Adrenal gland (tissue), 12 donors: ENCODE results near the gene ODF2. TPM values are rescaled to one million over a fixed set of nuclear protein-coding genes. Genes with fewer than 3 reads are reported as not detected.

Experiments
- DNase-seq, 7 donors: peaks; one replicate each; pipeline ENCODE4 v3.0.0-alpha.2; 2019 to 2020
- H3K27ac ChIP-seq, 5 donors: fragments of 200-600 bp; sonication (generic) in 4 of 5; 1 replicate in 3 of 5; 2 replicates in 2 of 5; pipeline versions ENCODE4 v1.5.1 to v1.8.0; 2016 to 2020; ENCODE audit warnings: mild to moderate bottlenecking in 1 of 5
- H3K27me3 ChIP-seq: fragments of 200-600 bp; 2 replicates; pipeline ENCODE4 v1.8.0; 2021
- H3K36me3 ChIP-seq, 2 donors: fragments of 200-600 bp; replicated peaks in 1 of 2; 1 replicate in 1 of 2; 2 replicates in 1 of 2; pipeline versions ENCODE4 v1.5.1 to v1.8.0; 2018 to 2022
- H3K4me1 ChIP-seq, 2 donors: fragments of 200-600 bp; replicated peaks in 1 of 2; 1 replicate in 1 of 2; 2 replicates in 1 of 2; pipeline versions ENCODE4 v1.5.1 to v1.8.0; 2018 to 2021
- H3K4me3 ChIP-seq, 4 donors: fragments of 200-600 bp; sonication (generic) in 3 of 4; one replicate each; pipeline ENCODE4 v1.5.1; 2016 to 2018
- H3K9me3 ChIP-seq, 3 donors: fragments of 200-600 bp; sonication (generic) in 1 of 3; replicated peaks in 1 of 3; 1 replicate in 2 of 3; 2 replicates in 1 of 3; pipeline versions ENCODE4 v1.5.1 to v1.8.0; 2016 to 2021
- POLR2A ChIP-seq, 2 donors: fragments of 450-650 bp; IDR thresholded peaks; one replicate each; pipeline ENCODE4 v1.6.1; 2017; ENCODE audit warnings: antibody characterized with exemption in 2 of 2, mild to moderate bottlenecking in 2 of 2, moderate library complexity in 1 of 2
- WGBS, 4 donors: extraction: QIAGEN DNeasy Blood & Tissue Kit in 2 of 4; methylation state at CpG; one replicate each; pipeline versions ENCODE4 v1.1.5 to v1.1.7; 2013 to 2017; 5-methylcytosine and 5-hydroxymethylcytosine counted together
- intact Hi-C, 2 donors: fragments of 100-400 bp; cut with DNase I; formaldehyde crosslinking; loops; one replicate each; pipeline versions ENCODE4 v1.14.1 to v1.15.0; 2022 to 2023
- polyA plus RNA-seq, 3 donors: library from polyadenylated mRNA; stranded (reverse); fragments of 200-250 nt in 2 of 3; fragments of 350-450 nt in 1 of 3; fragmentation: Illumina TruSeq in 1 of 3; extraction: RNeasy Lipid Tissue Mini Kit (QIAGEN cat#74804) in 1 of 3; gene quantifications; one replicate each; pipeline ENCODE4 v1.2.3, GENCODE V29; 2013 to 2014
- total RNA-seq, 9 donors: library from RNA; depleted of rRNA in 4 of 9; stranded (reverse); fragments of >200 nt in 4 of 9; fragments of 120-200 nt in 1 of 9; fragmentation: NEBNext Ultra II Directional in 1 of 9; extraction: Animal tissue kit (Norgen Biotek cat#: 25700) in 1 of 9; gene quantifications; one replicate each; pipeline versions ENCODE4 v1.1.0 to v1.2.4, GENCODE V29; 2013 to 2023
- TF ChIP-seq, protein P1 (sequence below), 6 experiments: fragments of 450-650 bp in 4 of 6; fragments of 200-600 bp in 2 of 6; sonication (generic) in 1 of 6; IDR thresholded peaks; 1 replicate in 5 of 6; 2 replicates in 1 of 6; pipeline versions ENCODE4 v1.5.1 to v1.8.0; 2016 to 2021; ENCODE audit warnings: antibody characterized with exemption in 6 of 6, mild to moderate bottlenecking in 2 of 6, moderate library complexity in 1 of 6
- donor health status: healthy with polysubstance abuse.
- donor health status: Bipolar disorder and iron deficiency.
- donor health status: DM: yes; HTN: yes; CAD: no.
- donor health status: DM: no; HTN: no; CAD: no.
- donor health status: DM: no; HTN: no; CAD: no.
- donor health status: DM: yes; HTN: yes; CAD: no.

Gene ODF2
- total and polyA plus RNA-seq, 12 donors = 10.2 to 21.6 (median 16.1) TPM

DNA sequence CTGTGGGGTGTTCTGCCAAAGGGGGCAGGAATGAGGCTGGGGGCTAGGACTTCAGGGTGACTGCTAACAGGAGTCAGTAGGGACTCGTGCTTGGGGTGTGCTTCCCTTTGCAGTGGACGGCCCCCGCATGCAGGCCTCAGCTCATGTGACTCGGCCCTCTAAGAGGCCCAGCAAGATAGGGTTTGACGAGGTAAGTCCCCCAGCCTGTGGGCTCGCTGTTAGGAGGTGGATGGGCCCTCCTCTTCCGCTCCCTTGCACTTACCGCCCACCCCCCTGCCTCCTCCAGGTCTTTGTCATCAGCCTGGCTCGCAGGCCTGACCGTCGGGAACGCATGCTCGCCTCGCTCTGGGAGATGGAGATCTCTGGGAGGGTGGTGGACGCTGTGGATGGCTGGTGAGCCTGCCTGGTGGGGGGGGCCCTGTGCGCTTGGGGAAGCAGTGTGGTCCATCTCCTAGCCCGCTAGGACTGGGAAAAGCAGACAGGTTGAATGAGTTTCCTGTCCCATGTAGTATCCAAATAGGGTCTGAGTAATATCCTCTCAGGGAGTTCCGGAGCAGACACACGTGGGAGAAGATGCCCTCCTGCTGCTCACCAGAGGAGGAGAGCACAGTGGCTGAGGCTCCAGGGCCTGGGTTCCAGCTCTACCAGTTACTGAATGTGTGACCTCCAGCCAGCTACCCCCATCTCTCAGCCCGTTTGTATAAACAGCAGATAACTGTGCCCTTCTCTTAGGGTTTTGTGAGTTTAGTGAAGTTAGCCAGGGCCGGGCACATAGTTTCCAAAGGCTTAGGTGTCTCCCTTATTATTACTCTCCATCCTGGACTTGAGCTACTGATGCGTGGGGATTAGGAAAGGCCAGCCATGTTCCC lies 26.9 kb upstream of the ODF2 start:
- no peaks in the 10 kb centered on the region for H3K9me3 ChIP-seq
- intact Hi-C loops = no loop called here
- no peak for TF ChIP-seq POLR2A (IDR thresholded peaks at IDR 0.05)
- TF ChIP-seq, protein P1, sequence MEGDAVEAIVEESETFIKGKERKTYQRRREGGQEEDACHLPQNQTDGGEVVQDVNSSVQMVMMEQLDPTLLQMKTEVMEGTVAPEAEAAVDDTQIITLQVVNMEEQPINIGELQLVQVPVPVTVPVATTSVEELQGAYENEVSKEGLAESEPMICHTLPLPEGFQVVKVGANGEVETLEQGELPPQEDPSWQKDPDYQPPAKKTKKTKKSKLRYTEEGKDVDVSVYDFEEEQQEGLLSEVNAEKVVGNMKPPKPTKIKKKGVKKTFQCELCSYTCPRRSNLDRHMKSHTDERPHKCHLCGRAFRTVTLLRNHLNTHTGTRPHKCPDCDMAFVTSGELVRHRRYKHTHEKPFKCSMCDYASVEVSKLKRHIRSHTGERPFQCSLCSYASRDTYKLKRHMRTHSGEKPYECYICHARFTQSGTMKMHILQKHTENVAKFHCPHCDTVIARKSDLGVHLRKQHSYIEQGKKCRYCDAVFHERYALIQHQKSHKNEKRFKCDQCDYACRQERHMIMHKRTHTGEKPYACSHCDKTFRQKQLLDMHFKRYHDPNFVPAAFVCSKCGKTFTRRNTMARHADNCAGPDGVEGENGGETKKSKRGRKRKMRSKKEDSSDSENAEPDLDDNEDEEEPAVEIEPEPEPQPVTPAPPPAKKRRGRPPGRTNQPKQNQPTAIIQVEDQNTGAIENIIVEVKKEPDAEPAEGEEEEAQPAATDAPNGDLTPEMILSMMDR (IDR thresholded peaks at IDR 0.05) = no peak
- DNase-seq = no peak
- no peak overlapping the region for H3K27ac ChIP-seq
- no peaks in the 10 kb centered on the region for H3K27me3 ChIP-seq
- no peak overlapping the region for H3K4me3 ChIP-seq
- H3K36me3 ChIP-seq = no peaks in the 10 kb centered on the region
- WGBS, 4 donors = 84 to 91% (median 86%) methylated on average over 11 to 22 of the region's 22 CpGs
- no peaks in the 10 kb centered on the region for H3K4me1 ChIP-seq

DNA sequence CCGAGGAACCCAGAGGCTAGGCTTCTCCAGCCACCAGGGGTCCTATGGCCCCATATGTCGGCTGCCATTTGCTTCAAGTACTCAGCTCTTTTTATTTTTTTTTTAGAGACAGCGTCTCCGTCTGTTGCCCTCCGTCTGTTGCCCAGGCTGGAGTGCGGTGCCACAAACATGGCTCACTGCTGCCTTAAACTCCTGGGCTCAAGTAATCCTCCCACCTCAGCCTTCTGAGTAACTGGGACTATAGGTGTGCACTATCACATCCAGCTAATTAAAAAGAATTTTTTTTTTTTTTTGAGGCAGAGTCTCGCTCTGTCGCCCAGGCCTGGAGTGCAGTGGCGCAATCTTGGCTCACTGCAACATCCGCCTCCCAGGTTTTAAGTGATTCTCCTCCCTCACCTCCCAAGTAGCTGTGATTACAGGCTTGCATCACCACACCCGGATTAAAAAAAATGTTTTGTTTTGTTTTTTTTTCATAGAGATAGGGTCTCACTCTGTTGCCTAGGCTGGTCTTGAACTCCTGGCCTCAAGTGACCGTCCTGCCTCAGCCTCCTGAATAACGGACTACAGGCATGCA lies 26.2 kb upstream of the ODF2 start:
- WGBS, 4 donors = 85 to 93% (median 91%) methylated on average over 13 of the region's 13 CpGs
- intact Hi-C loops = no loop called here
- TF ChIP-seq, protein P1 (IDR thresholded peaks at IDR 0.05) = no peak
- no peak for TF ChIP-seq POLR2A (IDR thresholded peaks at IDR 0.05)
- Histone ChIP-seq H3K27ac (no peak overlapping the region), H3K9me3 (no peaks in the 10 kb centered on the region), H3K27me3 (no peaks in the 10 kb centered on the region), H3K4me1 (no peaks in the 10 kb centered on the region), H3K36me3 (no peaks in the 10 kb centered on the region), H3K4me3 (no peak overlapping the region)
- DNase-seq = no peak

DNA sequence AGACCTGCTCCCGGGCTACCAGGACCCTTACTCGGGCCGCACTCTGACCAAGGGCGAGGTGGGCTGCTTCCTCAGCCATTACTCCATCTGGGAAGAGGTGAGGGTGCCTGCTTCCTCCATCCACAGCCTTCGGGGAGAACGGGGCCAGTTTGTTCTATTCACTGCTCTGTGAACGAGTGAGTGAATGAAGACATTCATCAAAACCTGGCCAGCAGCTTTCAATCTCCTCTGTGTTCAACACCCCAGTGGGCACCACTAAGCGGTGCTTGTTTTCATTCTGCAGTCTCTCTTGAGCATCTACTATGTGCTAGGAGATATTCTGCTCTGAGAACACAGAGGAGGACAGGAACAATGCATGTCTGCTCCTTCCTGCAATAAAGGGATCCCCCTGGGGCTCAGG lies 24.6 kb upstream of the ODF2 start:
- intact Hi-C loops = no loop called here
- Histone ChIP-seq H3K4me1 (no peaks in the 10 kb centered on the region), H3K27me3 (no peaks in the 10 kb centered on the region), H3K36me3 (no peaks in the 10 kb centered on the region), H3K9me3 (no peaks in the 10 kb centered on the region), H3K4me3 (no peak overlapping the region), H3K27ac (no peak overlapping the region)
- WGBS, 4 donors = 81 to 88% (median 85%) methylated on average over 4 to 8 of the region's 8 CpGs
- no peak for TF ChIP-seq POLR2A (IDR thresholded peaks at IDR 0.05)
- TF ChIP-seq, protein P1 (IDR thresholded peaks at IDR 0.05) = no peak
- DNase-seq = no peak

DNA sequence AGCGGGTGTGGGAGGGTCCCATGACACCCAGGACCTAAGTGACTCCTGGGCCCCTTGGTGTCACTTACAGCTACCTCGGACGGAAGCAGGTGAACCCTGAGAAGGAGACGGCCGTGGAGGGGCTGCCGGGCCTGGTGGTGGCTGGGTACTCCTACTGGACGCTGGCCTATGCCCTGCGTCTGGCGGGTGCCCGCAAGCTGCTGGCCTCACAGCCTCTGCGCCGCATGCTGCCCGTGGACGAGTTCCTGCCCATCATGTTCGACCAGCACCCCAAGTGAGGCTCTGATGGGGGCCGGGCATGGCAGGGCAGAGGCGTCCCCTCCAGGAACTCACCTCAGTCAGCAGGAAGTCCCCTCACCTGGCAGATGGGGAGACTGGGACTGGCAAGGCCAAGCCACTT lies 21.5 kb upstream of the ODF2 start:
- 86 to 100% (median 91%) methylated on average over 1 to 17 of the region's 17 CpGs; no CpG with 5 or more reads in 1 of the 4 donors for WGBS, 4 donors
- intact Hi-C loops = no loop called here

More for the DNA sequence above, 21.5 kb upstream of the ODF2 start:
- no peak overlapping the region for H3K27ac ChIP-seq
- DNase-seq = no peak
- no peaks in the 10 kb centered on the region for H3K36me3 ChIP-seq
- peaks cover 0 to 3% of the 10 kb centered on the region in 2 donors for H3K4me1 ChIP-seq
- no peak overlapping the region for H3K4me3 ChIP-seq
- no peaks in the 10 kb centered on the region for H3K9me3 ChIP-seq
- TF ChIP-seq, protein P1 (IDR thresholded peaks at IDR 0.05) = no peak
- TF ChIP-seq POLR2A (IDR thresholded peaks at IDR 0.05) = no peak
- no peaks in the 10 kb centered on the region for H3K27me3 ChIP-seq
